HG03196 (cell line): Measurements from ENCODE around the gene KRT25.

Experiments
- ATAC-seq: cut with Tn5 transposase; IDR thresholded peaks from one replicate; pipeline ENCODE4 v1.9.1; 2021; ENCODE audit not compliant: unreplicated experiment

KRT25 gene

DNA sequence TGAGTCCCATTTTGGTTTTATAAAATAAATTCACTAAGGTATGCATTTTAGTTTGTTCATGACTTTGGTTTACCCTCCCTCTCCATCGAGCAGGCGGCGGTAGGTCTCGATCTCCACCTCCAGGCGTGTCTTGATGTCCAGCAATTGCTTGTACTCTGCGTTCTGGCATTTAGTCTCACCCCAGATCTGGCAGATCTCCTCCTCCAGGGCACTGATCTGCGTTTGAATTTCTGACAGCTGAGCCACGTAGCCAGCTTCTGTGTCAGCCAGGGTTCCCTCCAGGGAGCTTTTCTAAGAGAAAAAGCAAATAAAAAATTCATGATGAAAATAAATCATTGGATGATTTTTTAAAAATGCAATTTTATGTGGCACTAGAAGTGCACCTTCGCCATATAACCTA lies 55.8 kb downstream of the KRT25 start:
- ATAC-seq = no peak
